HG03135 (cell line): ENCODE results near the gene DST.
"Not testable (repeated sequence)": the region's sequence is repeated elsewhere in the genome, so short reads cannot be mapped to it uniquely, and the experiment has no call there.

Experiments
- ATAC-seq: cut with Tn5 transposase; IDR thresholded peaks from one replicate; pipeline ENCODE4 v1.9.1; 2021; ENCODE audit warnings: mild to moderate bottlenecking, moderate library complexity; ENCODE audit not compliant: unreplicated experiment

The DST gene

GRCh38 chr6:56573624-56574023 is 69.1 kb downstream of the DST start:
- no peak for ATAC-seq

GRCh38 chr6:56572788-56573471 is 69.8 kb downstream of the DST start:
- ATAC-seq = no peak

GRCh38 chr6:56571605-56572004 is 71.1 kb downstream of the DST start:
- no peak for ATAC-seq

- peak; percentile 77 for ATAC-seq
Measured at GRCh38 chr6:56570413-56571359, 72.0 kb downstream of the DST start.

- no peak for ATAC-seq
Measured at GRCh38 chr6:56567501-56567900, 75.2 kb downstream of the DST start.

GRCh38 chr6:56562730-56563129 is 80.0 kb downstream of the DST start:
- ATAC-seq = not testable (repeated sequence)

- ATAC-seq = no peak
Measured at GRCh38 chr6:56556751-56557540, 85.7 kb downstream of the DST start.

- ATAC-seq = no peak
Measured at GRCh38 chr6:56555438-56555872, 87.2 kb downstream of the DST start.

- ATAC-seq = no peak
Measured at GRCh38 chr6:56552187-56553130, 90.2 kb downstream of the DST start.

- ATAC-seq = no peak
Measured at GRCh38 chr6:56551409-56552120, 91.1 kb downstream of the DST start.

GRCh38 chr6:56550301-56550700 is 92.4 kb downstream of the DST start:
- no peak for ATAC-seq

- no peak for ATAC-seq
Measured at GRCh38 chr6:56549014-56549413, 93.7 kb downstream of the DST start.

- no peak for ATAC-seq
Measured at GRCh38 chr6:56547687-56548086, 95.0 kb downstream of the DST start.

- peak; percentile 97 for ATAC-seq
Measured at GRCh38 chr6:56542364-56543331, 100.0 kb downstream of the DST start.

- ATAC-seq = no peak
Measured at GRCh38 chr6:56541741-56542360, 100.8 kb downstream of the DST start.

- ATAC-seq = no peak
Measured at GRCh38 chr6:56541030-56541600, 101.6 kb downstream of the DST start.

GRCh38 chr6:56540232-56541029 is 102.3 kb downstream of the DST start:
- ATAC-seq = no peak
